Measurements from ENCODE around the gene PTGER1.

GRCh38 chr19:14467816-14468215 lies 7.3 kb downstream of the PTGER1 start:
- TF ChIP-seq CTCF (optimal IDR thresholded peaks at IDR 0.05 in 1 of 3, IDR thresholded peaks at IDR 0.05 in 1 of 3, conservative IDR thresholded peaks at IDR 0.05 in 1 of 3; ENCODE audit: extremely low read depth in 1 of 3, insufficient read depth in 2 of 3, low read length in 3 of 3): peak; percentile 9 to 27 (median 11)
- TF ChIP-seq EZH2 (IDR thresholded peaks at IDR 0.05; ENCODE audit: low read length): no peak

All from keratinocyte (primary cell).